Measurements from ENCODE around the gene CNTNAP2.

GRCh38 chr7:146922782-146923181 lies 806.2 kb downstream of the CNTNAP2 start:
- TF ChIP-seq, protein P1, sequence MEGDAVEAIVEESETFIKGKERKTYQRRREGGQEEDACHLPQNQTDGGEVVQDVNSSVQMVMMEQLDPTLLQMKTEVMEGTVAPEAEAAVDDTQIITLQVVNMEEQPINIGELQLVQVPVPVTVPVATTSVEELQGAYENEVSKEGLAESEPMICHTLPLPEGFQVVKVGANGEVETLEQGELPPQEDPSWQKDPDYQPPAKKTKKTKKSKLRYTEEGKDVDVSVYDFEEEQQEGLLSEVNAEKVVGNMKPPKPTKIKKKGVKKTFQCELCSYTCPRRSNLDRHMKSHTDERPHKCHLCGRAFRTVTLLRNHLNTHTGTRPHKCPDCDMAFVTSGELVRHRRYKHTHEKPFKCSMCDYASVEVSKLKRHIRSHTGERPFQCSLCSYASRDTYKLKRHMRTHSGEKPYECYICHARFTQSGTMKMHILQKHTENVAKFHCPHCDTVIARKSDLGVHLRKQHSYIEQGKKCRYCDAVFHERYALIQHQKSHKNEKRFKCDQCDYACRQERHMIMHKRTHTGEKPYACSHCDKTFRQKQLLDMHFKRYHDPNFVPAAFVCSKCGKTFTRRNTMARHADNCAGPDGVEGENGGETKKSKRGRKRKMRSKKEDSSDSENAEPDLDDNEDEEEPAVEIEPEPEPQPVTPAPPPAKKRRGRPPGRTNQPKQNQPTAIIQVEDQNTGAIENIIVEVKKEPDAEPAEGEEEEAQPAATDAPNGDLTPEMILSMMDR (IDR thresholded peaks at IDR 0.05), result no peak
- TF ChIP-seq POLR2AphosphoS5 (IDR thresholded peaks at IDR 0.05; ENCODE audit: insufficient read depth in 1 of 2, low read depth in 1 of 2) (no peak), POLR2A (IDR thresholded peaks at IDR 0.05) (no peak)
